GM15510 (cell line): ENCODE data around the gene FUT8.

ENCODE experiments used
- POLR2A ChIP-seq: IDR thresholded peaks from 3 replicates; pipeline ENCODE4 v1.6.1; 2011; ENCODE audit warnings: borderline replicate concordance; ENCODE audit not compliant: insufficient read length; ENCODE audit errors: extremely low read depth

The FUT8 gene

GRCh38 chr14:65631040-65631439 is 218.5 kb downstream of the FUT8 start:
- no peak for TF ChIP-seq POLR2A

GRCh38 chr14:65632487-65632886 is 220.0 kb downstream of the FUT8 start:
- no peak for TF ChIP-seq POLR2A

- TF ChIP-seq POLR2A, result no peak
Measured at GRCh38 chr14:65637780-65638179, 225.2 kb downstream of the FUT8 start.

GRCh38 chr14:65639216-65639615 is 226.7 kb downstream of the FUT8 start:
- no peak for TF ChIP-seq POLR2A

- no peak for TF ChIP-seq POLR2A
Measured at GRCh38 chr14:65650826-65651225, 238.3 kb downstream of the FUT8 start.

GRCh38 chr14:65656554-65656953 is 244.0 kb downstream of the FUT8 start:
- no peak for TF ChIP-seq POLR2A

GRCh38 chr14:65658202-65658601 is 245.7 kb downstream of the FUT8 start:
- no peak for TF ChIP-seq POLR2A

GRCh38 chr14:65661865-65662264 is 249.3 kb downstream of the FUT8 start:
- no peak for TF ChIP-seq POLR2A

GRCh38 chr14:65664436-65664835 is 251.9 kb downstream of the FUT8 start:
- no peak for TF ChIP-seq POLR2A

- TF ChIP-seq POLR2A, result no peak
Measured at GRCh38 chr14:65676361-65677014, 264.0 kb downstream of the FUT8 start.

- no peak for TF ChIP-seq POLR2A
Measured at GRCh38 chr14:65685572-65685971, 273.0 kb downstream of the FUT8 start.

GRCh38 chr14:65686761-65687160 is 274.2 kb downstream of the FUT8 start:
- TF ChIP-seq POLR2A, result no peak

GRCh38 chr14:65689070-65689469 is 276.5 kb downstream of the FUT8 start:
- TF ChIP-seq POLR2A, result no peak

GRCh38 chr14:65696801-65697200 is 284.3 kb downstream of the FUT8 start:
- TF ChIP-seq POLR2A, result no peak

GRCh38 chr14:65703521-65703920 is 291.0 kb downstream of the FUT8 start:
- no peak for TF ChIP-seq POLR2A

- no peak for TF ChIP-seq POLR2A
Measured at GRCh38 chr14:65703996-65704395, 291.5 kb downstream of the FUT8 start.

GRCh38 chr14:65704437-65704836 is 291.9 kb downstream of the FUT8 start:
- TF ChIP-seq POLR2A, result no peak
